ENCODE results near the gene QKI. TPM values are rescaled to one million over a fixed set of nuclear protein-coding genes. Genes with fewer than 3 reads are reported as not detected.

QKI gene
- total RNA-seq, 1 experiment from 2014 or later: 176 TPM

GRCh38 chr6:163613668-163614067 is 199.2 kb downstream of the QKI start:
- H3K18ac ChIP-seq (ENCODE audit: insufficient read length, low read depth, low read length): no peak overlapping the region
- no peak overlapping the region for H3K14ac ChIP-seq (ENCODE audit: insufficient read depth, low read length)
- no peak overlapping the region for H3K4me2 ChIP-seq (ENCODE audit: insufficient read depth, insufficient read length, low read length)
- H2BK20ac ChIP-seq (ENCODE audit: low read depth, low read length, poor library complexity, severe bottlenecking): no peak overlapping the region
- Mint-ChIP-seq H3K4me1 (peaks cover 14 to 17% of the 10 kb centered on the region in 2 experiments), H3K36me3 (ENCODE audit: insufficient read depth in 1 of 3, low read depth in 3 of 3) (no peaks in the 10 kb centered on the region; a peak in 1 of 7 replicates), H3K9me3 (no peaks in the 10 kb centered on the region; a peak in 1 of 5 replicates), H3K27me3 (ENCODE audit: low read depth) (no peaks in the 10 kb centered on the region; the same call in 1 of the 2 replicates), H3K27ac (no peak overlapping the region), H3K4me3 (no peak overlapping the region)
- no peak overlapping the region for H2BK120ac ChIP-seq (ENCODE audit: low read depth, low read length, poor library complexity, severe bottlenecking)
- no peaks in the 10 kb centered on the region for H3K4me1 ChIP-seq (ENCODE audit: insufficient read depth, low read length)
- H3K56ac ChIP-seq (ENCODE audit: insufficient read length, low read depth, low read length): no peak overlapping the region
- H2AK5ac ChIP-seq (ENCODE audit: insufficient read length, low read length): no peak overlapping the region
- H2BK12ac ChIP-seq (ENCODE audit: insufficient read length, low read depth, low read length): no peak overlapping the region
- H3K9ac ChIP-seq (ENCODE audit: extremely low read depth, insufficient read length, low read length): no peak overlapping the region
- no peaks in the 10 kb centered on the region for H4K20me1 ChIP-seq (ENCODE audit: control insufficient read depth, insufficient read depth, insufficient read length)
- H3K79me2 ChIP-seq (ENCODE audit: insufficient read depth, low read length): no peaks in the 10 kb centered on the region
- no peaks in the 10 kb centered on the region for H3K27me3 ChIP-seq (ENCODE audit: insufficient read depth, low read length)
- H3K9me3 ChIP-seq (ENCODE audit: control insufficient read depth, low read depth, low read length): no peaks in the 10 kb centered on the region
- H4K5ac ChIP-seq (ENCODE audit: insufficient read length, low read depth, low read length): no peak overlapping the region
- no peak overlapping the region for H2BK5ac ChIP-seq (ENCODE audit: insufficient read length, low read length)
- no peaks in the 10 kb centered on the region for H3K23me2 ChIP-seq (ENCODE audit: insufficient read length, low read depth, low read length, poor library complexity, severe bottlenecking)
- no peak overlapping the region for H2BK15ac ChIP-seq (ENCODE audit: low read depth, low read length)
- TF ChIP-seq CTCF (conservative IDR thresholded peaks at IDR 0.05): no peak
- no peak overlapping the region for H2AFZ ChIP-seq (ENCODE audit: low read length)
- no peak for DNase-seq
- no CpG with 5 or more reads among the region's 3 CpGs for WGBS (ENCODE audit: extremely low coverage, insufficient read length, low lambda C conversion rate)
- no peak overlapping the region for H3T11ph ChIP-seq (ENCODE audit: low read length)
- H3K4ac ChIP-seq (ENCODE audit: low read depth, low read length): no peak overlapping the region
- H3K23ac ChIP-seq (ENCODE audit: insufficient read length, low read depth, low read length): no peak overlapping the region
- H3K79me1 ChIP-seq (ENCODE audit: insufficient read depth, low read depth, low read length, poor library complexity, severe bottlenecking): no peaks in the 10 kb centered on the region
- no peak overlapping the region for H3K27ac ChIP-seq (ENCODE audit: insufficient read length, low read depth, low read length)
- no peak overlapping the region for H4K91ac ChIP-seq (ENCODE audit: insufficient read length, low read depth, low read length)
- no peak overlapping the region for H4K8ac ChIP-seq (replicated peaks; ENCODE audit: insufficient read length, low read depth, low read length)
